ENCODE data around the gene MEIS3. TPM values are rescaled to one million over a fixed set of nuclear protein-coding genes. Genes with fewer than 3 reads are reported as not detected.
"Not testable (repeated sequence)": the region's sequence is repeated elsewhere in the genome, so short reads cannot be mapped to it uniquely, and the experiment has no call there.

Gene MEIS3
- total RNA-seq, 1 donor from 2014 or later, result 1.6 TPM

GRCh38 chr19:47365455-47365854 lies 53.9 kb downstream of the MEIS3 start:
- DNase-seq (ENCODE audit: extremely low read depth, low read depth, low spot score), result not testable (repeated sequence)

DNA sequence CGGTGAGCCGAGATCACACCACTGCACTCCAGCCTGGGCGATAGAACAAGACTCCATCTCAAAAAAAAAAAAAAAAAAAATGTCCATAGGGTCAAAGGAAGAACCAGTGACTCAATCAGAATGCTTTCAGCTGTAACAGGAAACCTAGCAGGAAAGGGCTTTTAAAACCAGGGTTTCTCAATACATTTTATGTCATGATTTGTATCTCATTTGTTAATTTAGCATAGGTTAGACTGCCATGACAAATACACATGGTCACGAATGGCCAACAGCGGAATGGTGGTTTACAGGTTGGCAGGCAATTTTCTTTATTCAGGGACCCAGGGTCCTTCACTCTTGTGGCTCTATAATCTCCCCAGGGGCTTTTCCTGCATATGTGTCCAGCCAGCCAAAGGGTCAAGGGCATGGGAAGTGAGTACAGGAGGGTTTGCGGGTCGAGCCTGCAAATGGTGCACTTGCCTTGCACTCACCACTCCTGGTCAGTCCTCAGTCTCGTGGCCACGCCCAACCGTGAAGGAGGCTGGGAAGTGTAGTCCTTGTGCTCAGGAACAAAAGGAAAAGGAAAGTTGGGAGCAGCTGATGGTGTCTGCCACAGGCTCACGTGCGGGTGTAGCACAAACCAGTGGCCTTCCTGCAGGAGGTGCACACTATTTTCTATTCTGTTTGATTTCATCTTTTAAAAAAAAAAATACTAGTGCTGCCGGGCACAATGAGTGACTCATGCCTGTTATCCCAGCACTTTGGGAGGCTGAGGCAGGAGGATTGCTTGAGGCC lies 55.4 kb downstream of the MEIS3 start:
- DNase-seq (ENCODE audit: extremely low read depth, low read depth, low spot score), result peak; percentile 54

DNA sequence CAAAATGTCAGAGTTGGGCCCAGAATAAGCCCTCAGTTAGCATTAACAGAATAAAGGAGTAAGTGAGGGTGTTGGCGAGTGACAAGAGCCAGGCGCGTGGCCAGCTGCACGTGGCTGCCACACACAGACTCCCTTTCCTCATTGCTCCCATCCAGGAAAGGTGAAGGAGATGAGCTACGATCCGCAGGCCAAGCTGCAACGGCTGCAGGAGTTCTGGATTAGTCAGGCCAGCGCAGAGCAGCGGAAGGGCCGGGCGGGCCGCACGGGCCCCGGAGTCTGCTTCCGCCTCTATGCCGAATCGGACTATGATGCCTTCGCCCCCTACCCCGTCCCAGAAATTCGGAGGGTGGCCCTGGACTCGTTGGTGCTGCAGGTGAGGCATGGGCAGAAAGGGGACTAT lies 57.0 kb downstream of the MEIS3 start:
- DNase-seq (ENCODE audit: extremely low read depth, low read depth, low spot score), result no peak

DNA sequence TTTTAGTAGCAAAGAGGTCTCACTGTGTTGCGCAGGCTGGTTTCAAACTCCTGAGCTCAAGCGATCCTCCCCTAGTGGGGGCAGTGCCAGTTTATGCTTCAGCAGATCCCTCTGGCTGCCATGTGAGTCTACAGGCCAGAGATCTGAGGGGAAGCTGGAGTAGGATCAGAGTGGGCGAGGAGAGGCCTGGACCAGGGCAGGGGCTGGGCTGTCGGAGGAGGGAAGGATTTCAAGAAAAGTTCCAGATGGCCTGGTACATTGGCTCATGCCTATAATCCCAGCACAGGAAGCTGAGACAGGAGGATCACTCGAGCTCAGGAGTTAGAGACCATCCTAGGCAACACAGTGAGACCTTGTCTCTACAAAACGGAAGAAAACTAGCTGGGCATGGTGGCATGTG lies 60.4 kb downstream of the MEIS3 start:
- no peak for DNase-seq (ENCODE audit: extremely low read depth, low read depth, low spot score)

DNA sequence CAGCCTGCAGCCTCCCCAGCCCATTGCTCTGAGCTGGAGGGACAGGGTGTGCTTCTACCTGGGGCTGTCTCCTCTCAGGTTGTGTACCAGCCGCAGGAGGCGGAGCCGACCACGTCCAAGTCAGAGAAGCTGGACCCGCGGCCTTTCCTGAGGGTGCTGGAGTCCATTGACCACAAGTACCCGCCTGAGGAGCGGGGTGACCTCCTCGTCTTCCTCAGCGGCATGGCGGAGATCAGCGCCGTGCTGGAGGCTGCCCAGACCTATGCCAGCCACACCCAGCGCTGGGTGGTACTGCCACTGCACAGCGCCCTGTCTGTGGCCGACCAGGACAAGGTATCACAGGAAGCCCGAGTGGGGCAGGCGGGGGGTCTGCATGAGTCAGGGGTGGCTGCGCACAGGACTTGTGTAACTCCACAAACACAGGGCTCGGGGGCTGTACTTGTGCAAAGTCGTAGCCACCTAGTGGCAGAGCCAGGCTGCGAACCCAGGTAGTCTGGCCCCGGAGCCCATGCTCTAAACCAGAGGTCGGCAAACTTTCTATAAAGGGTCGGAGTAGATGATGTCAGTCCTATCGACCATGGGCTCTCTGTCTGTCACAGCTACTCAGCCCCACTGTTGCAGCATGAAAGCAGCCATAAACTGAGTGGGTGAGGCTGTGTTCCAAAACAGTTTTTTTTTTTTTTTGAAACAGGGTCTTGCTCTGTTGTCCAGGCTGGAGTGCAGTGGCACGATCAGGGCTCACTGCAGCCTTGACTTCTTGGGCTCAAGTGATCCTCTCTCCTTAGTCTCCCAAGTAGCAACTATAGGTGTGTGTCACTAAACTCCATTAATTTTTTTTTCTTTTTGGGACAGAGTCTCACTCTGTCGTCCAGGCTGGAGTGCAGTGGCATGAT lies 61.3 kb downstream of the MEIS3 start:
- DNase-seq (ENCODE audit: extremely low read depth, low read depth, low spot score), result no peak

DNA sequence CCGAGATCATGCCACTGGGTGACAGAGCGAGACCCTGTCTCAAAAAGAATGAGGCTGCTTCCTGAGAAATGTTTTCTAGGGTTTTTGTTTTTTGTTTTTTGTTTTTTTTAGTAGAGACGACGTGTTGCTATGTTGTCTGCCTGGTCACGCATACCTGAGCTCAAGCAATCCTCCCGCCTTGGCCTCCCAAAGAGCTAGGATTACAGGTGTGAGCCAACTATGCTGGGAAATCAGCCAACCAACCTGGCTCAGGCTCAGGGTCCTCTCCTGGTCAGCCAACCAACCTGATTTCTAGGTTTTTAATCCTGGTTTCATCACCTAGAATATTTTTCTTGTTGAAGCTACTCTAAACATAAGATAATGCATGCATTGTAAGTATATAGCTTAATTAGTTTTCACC lies 62.4 kb downstream of the MEIS3 start:
- no peak for DNase-seq (ENCODE audit: extremely low read depth, low read depth, low spot score)

GRCh38 chr19:47353307-47353712 lies 66.0 kb downstream of the MEIS3 start:
- DNase-seq (ENCODE audit: extremely low read depth, low read depth, low spot score), result no peak

Other genes with a start within 250 kb of the MEIS3 start
- gene BBC3, start 188.3 kb downstream of the MEIS3 start, total RNA-seq, result 29.9 and 45.6 TPM in 2 replicates
- gene CCDC9, start 163.0 kb downstream of the MEIS3 start, total RNA-seq, result 10.0 and 19.9 TPM in 2 replicates
- gene INAFM1, start 144.6 kb downstream of the MEIS3 start, total RNA-seq, result 1.6 and 5.0 TPM in 2 replicates
- gene C5AR1, start 109.7 kb downstream of the MEIS3 start, total RNA-seq, result not detected in 2 replicates
- under 0.01 TPM in 2 replicates for gene C5AR2, start 87.4 kb downstream of the MEIS3 start, total RNA-seq
- 13.9 and 21.6 TPM in 2 replicates for gene DHX34, start 70.2 kb downstream of the MEIS3 start, total RNA-seq
- not detected in 2 replicates for gene SLC8A2, start 52.4 kb upstream of the MEIS3 start, total RNA-seq
- 8.8 and 11.1 TPM in 2 replicates for gene KPTN, start 64.7 kb upstream of the MEIS3 start, total RNA-seq
- gene NAPA, start 95.5 kb upstream of the MEIS3 start, total RNA-seq, result 143 and 156 TPM in 2 replicates
- gene ZNF541, start 153.6 kb upstream of the MEIS3 start, total RNA-seq, result not detected in 2 replicates
- gene BICRA, start 189.6 kb upstream of the MEIS3 start, total RNA-seq, result 10.6 and 25.4 TPM in 2 replicates

Data from glomerular endothelial cell (primary cell).